SK-N-SH (cell line): ENCODE measurements around the gene SPAG9.

Source experiments
- EZH2phosphoT487 ChIP-seq: fragments of 200-600 bp; sonication (generic); IDR thresholded peaks from 2 replicates; pipeline ENCODE4 v1.6.1; 2017; ENCODE audit warnings: low read depth, mixed run types, mild to moderate bottlenecking, antibody characterized with exemption, moderate library complexity, borderline replicate concordance
- NFIC ChIP-seq: IDR thresholded peaks from 2 replicates; pipeline ENCODE4 v1.4.0; 2012; ENCODE audit warnings: borderline replicate concordance

DNA sequence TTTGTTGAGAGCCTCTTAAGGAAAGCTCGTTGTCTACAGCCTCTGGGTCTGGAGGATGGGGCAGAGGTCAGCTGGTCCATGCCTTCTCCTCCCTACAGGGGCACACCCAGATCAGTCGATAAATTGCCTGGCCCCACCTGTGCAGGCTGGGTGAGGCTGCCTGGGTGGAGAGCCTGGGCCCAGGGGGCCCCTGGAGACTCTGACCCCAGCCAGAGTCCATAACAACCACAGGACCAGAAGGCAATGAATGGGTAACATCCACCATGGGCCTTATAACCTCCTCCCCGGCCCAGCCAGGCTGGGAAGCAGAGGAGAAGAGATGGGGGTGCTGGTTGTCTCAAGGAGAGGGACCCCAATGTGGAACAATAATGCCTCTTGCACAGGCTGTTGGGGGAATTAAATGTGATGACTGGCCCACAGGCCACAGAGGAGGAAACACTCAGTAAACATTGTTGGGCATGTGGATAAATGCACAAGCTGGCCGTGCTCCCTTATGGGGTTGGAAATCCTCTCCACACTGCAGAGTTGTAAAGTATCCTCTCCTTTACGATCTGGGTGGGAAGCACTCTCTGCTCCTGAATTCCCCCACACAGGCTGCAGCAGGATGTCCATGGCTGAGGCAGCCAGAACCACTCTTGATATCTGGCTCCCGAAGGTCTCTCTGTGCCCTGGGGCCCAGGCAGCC, 197.8 kb downstream of the SPAG9 start:
- TF ChIP-seq EZH2phosphoT487, result no peak
- TF ChIP-seq NFIC, result no peak
